ENCODE results near the gene GART.

GRCh38 chr21:33481314-33481943 is 60.5 kb downstream of the GART start:
- TF ChIP-seq CTCF (IDR thresholded peaks at IDR 0.05) (no peak), SIN3A (IDR thresholded peaks at IDR 0.05; ENCODE audit: borderline replicate concordance, insufficient read depth, low read depth, low read length) (no peak), POLR2AphosphoS5 (IDR thresholded peaks at IDR 0.05; ENCODE audit: low read depth, low read length) (no peak), REST (IDR thresholded peaks at IDR 0.05; ENCODE audit: insufficient read depth in 1 of 2, low read depth in 2 of 2, low read length in 1 of 2) (no peak)

Measured in Panc1 (cell line).